GM18867 (cell line): ENCODE results near the gene UBE2S.
"Not testable (repeated sequence)": the region's sequence is repeated elsewhere in the genome, so short reads cannot be mapped to it uniquely, and the experiment has no call there.

ENCODE experiments used
- ATAC-seq: cut with Tn5 transposase; IDR thresholded peaks from one replicate; pipeline ENCODE4 v1.9.1; 2021; ENCODE audit warnings: mild to moderate bottlenecking, moderate library complexity; ENCODE audit not compliant: unreplicated experiment

UBE2S gene

GRCh38 chr19:55440411-55441105 is 33.0 kb upstream of the UBE2S start:
- no peak for ATAC-seq

GRCh38 chr19:55439052-55439451 is 31.5 kb upstream of the UBE2S start:
- ATAC-seq, result no peak

GRCh38 chr19:55437410-55437809 is 29.8 kb upstream of the UBE2S start:
- ATAC-seq, result no peak

- no peak for ATAC-seq
Measured at GRCh38 chr19:55436847-55437246, 29.3 kb upstream of the UBE2S start.

- no peak for ATAC-seq
Measured at GRCh38 chr19:55435020-55435419, 27.4 kb upstream of the UBE2S start.

GRCh38 chr19:55434356-55434919 is 26.9 kb upstream of the UBE2S start:
- no peak for ATAC-seq

- ATAC-seq, result no peak
Measured at GRCh38 chr19:55433292-55433691, 25.7 kb upstream of the UBE2S start.

GRCh38 chr19:55432241-55432959 is 24.8 kb upstream of the UBE2S start:
- no peak for ATAC-seq

- no peak for ATAC-seq
Measured at GRCh38 chr19:55431183-55431582, 23.6 kb upstream of the UBE2S start.

- ATAC-seq, result no peak
Measured at GRCh38 chr19:55426042-55426441, 18.5 kb upstream of the UBE2S start.

GRCh38 chr19:55424518-55424917 is 16.9 kb upstream of the UBE2S start:
- ATAC-seq, result no peak

- no peak for ATAC-seq
Measured at GRCh38 chr19:55423225-55424005, 15.8 kb upstream of the UBE2S start.

GRCh38 chr19:55421281-55421680 is 13.7 kb upstream of the UBE2S start:
- not testable (repeated sequence) for ATAC-seq

GRCh38 chr19:55419624-55420236 is 12.1 kb upstream of the UBE2S start:
- no peak for ATAC-seq

- no peak for ATAC-seq
Measured at GRCh38 chr19:55419103-55419502, 11.5 kb upstream of the UBE2S start.

- no peak for ATAC-seq
Measured at GRCh38 chr19:55418185-55418584, 10.6 kb upstream of the UBE2S start.

- ATAC-seq, result no peak
Measured at GRCh38 chr19:55410168-55410567, 2.6 kb upstream of the UBE2S start.

- not testable (repeated sequence) for ATAC-seq
Measured at GRCh38 chr19:55409179-55409578, 1.6 kb upstream of the UBE2S start.

GRCh38 chr19:55408533-55408872 is 915 bp upstream of the UBE2S start:
- no peak for ATAC-seq

GRCh38 chr19:55407800-55408532 is 378 bp upstream of the UBE2S start:
- peak; percentile 77 for ATAC-seq
